ENCODE measurements around the gene PTPRN2. TPM values are rescaled to one million over a fixed set of nuclear protein-coding genes. Genes with fewer than 3 reads are reported as not detected.
"Not testable (repeated sequence)": the region's sequence is repeated elsewhere in the genome, so short reads cannot be mapped to it uniquely, and the experiment has no call there.

Gene PTPRN2
- total RNA-seq, 1 experiment from 2014 or later = 1.2 TPM

DNA sequence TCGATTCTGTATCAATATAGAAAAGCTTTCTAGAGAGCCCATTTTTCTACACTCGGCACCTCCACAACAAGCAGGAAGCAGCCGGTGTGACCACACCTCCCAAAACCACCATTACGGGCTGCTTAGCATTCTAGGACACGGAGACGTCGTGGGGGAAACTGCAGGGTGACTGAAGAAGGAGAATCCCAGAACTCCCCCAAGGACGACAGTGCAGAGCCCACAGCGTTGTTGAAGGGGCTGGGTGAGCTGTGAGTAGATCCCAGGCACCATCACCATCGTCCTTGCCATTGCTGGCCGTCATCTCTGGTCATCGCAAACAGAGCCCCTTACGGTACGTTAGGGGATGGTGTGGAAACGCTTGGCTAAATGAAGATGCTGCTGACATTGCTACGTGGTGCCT is 351.8 kb downstream of the PTPRN2 start:
- H3K27me3 ChIP-seq (replicated peaks) = no peaks in the 10 kb centered on the region
- no peak overlapping the region for H3K4me3 ChIP-seq
- H3K9me3 ChIP-seq (replicated peaks) = peaks cover 6% of the 10 kb centered on the region
- H3K4me1 ChIP-seq (replicated peaks) = no peaks in the 10 kb centered on the region
- no peak for DNase-seq (ENCODE audit: low read depth in 1 of 2, low spot score in 2 of 2)
- no peaks in the 10 kb centered on the region for H3K36me3 ChIP-seq
- no peak overlapping the region for H3K27ac ChIP-seq

DNA sequence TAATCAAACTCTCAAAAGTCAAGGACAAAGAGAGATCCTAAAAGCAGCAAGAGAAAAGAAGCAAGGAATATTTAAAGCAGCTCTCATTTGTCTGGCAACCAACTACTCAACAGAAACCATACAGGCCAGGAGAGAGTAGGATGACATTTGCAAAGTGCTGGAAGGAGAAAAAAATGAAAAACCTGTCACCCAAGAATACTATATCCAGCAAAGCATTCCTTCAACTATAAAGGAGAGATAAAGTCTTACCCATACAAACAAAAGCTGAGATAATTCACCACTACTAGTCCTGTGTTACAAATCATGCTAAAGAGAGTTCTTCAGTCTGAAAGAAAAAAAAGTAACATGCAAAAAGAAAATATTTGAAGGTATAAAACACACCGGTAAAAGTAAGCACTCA is 357.7 kb downstream of the PTPRN2 start:
- Histone ChIP-seq H3K9me3 (replicated peaks) (peaks cover 8% of the 10 kb centered on the region), H3K36me3 (no peaks in the 10 kb centered on the region)
- DNase-seq (ENCODE audit: low read depth in 1 of 2, low spot score in 2 of 2) = no peak

DNA sequence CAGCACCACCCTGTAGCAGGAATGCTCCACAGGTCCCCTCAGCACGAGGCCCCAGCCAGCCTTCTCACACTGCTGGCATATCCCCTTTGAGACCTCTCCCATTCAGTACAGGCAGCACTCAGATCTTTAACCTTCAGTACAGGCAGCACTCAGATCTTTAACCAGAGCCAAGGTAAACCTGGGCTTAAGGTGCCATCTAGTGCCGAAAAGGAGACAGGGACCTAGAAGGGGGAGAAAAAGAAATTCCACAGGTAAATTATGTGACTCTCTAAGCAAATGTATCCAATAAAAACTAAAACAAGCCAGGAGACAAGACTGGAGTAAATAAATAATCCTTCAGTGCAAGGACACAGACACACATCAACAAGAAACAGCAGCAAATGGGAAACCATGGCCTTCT is 358.6 kb downstream of the PTPRN2 start:
- Histone ChIP-seq H3K27ac (no peak overlapping the region), H3K27me3 (replicated peaks) (no peaks in the 10 kb centered on the region), H3K36me3 (no peaks in the 10 kb centered on the region), H3K4me1 (replicated peaks) (no peaks in the 10 kb centered on the region), H3K4me3 (no peak overlapping the region), H3K9me3 (replicated peaks) (peaks cover 8% of the 10 kb centered on the region)
- DNase-seq (ENCODE audit: low read depth in 1 of 2, low spot score in 2 of 2) = no peak

More for the DNA sequence above, 357.7 kb downstream of the PTPRN2 start:
- Histone ChIP-seq H3K4me1 (replicated peaks) (no peaks in the 10 kb centered on the region), H3K27ac (no peak overlapping the region), H3K27me3 (replicated peaks) (no peaks in the 10 kb centered on the region), H3K4me3 (no peak overlapping the region)

DNA sequence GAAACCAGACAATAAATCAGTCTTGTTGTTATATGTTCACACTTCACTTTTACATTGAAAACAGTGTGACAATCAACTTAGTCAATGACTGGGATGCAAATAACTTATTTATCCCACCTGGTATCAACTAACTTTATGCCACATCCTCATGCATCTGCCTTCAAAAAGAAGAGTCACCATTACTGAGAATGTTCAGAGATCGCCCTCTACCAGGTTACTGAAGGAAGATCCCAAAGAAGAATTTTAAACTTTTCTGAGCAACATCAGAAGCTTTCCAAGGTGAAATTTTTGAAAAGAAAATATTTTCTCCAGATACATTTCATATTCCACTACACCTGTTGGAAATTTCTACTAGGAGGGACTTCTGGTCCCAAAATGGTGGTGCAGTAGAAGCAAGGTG is 359.5 kb downstream of the PTPRN2 start:
- H3K36me3 ChIP-seq = no peaks in the 10 kb centered on the region
- peaks cover 8% of the 10 kb centered on the region for H3K9me3 ChIP-seq (replicated peaks)
- no peaks in the 10 kb centered on the region for H3K4me1 ChIP-seq (replicated peaks)
- no peak overlapping the region for H3K27ac ChIP-seq
- no peak for DNase-seq (ENCODE audit: low read depth in 1 of 2, low spot score in 2 of 2)
- no peak overlapping the region for H3K4me3 ChIP-seq
- H3K27me3 ChIP-seq (replicated peaks) = no peaks in the 10 kb centered on the region

DNA sequence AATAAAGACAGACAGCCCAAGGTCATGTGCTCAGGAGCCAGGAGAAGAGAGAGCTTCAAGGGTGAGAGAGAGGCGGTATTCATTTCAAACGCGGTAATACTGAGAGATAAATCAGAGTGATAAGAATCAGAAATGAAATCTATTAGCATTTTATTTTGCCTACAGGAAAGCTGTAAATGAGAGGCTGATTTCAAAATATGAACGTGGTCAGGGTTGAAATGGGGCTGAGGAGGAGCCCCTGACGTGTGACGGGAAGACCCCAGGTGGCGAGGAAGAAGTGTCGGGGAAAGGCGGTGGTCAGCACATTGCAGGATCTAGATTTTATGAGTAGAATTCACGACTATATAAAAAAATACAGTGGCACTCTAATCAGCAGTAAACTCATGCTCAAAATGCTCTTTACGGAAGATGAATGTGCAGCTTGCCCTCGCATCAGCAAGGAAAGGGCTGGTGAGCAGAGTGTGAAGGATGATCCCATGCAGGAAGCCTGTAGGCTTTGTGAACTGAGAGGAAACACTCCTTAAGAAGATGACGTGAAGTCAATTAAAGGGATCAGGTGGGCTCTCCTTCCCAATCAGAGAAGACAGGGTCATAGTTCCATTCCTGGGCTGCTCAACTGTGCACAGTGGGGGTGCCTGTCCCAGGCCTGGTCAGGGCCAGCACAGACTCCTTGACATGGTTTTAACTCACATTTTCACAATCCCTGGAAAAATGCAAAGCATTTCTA is 360.2 kb downstream of the PTPRN2 start:
- no peak overlapping the region for H3K4me3 ChIP-seq
- no peaks in the 10 kb centered on the region for H3K36me3 ChIP-seq
- no peak overlapping the region for H3K27ac ChIP-seq
- H3K27me3 ChIP-seq (replicated peaks) = no peaks in the 10 kb centered on the region
- no peaks in the 10 kb centered on the region for H3K4me1 ChIP-seq (replicated peaks)
- peaks cover 8% of the 10 kb centered on the region for H3K9me3 ChIP-seq (replicated peaks)
- DNase-seq (ENCODE audit: low read depth in 1 of 2, low spot score in 2 of 2) = no peak

DNA sequence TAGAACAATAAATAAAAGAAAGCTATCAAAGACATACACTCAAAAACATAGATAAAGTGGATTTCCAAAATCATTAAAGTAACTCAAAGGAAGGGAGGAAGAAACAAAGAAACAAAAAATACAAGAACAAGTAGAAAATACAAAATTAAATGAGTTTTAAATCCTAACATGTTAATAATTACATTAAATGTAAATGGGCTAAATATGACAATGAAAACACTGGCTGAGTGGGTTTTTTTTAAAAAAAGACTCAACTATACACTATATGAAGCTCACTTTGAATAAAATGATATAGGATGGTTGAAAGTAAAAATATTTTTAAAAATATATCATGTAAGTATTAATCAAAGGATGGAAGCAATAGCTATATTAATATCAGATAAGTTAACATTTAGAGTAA is 371.4 kb downstream of the PTPRN2 start:
- no peaks in the 10 kb centered on the region for H3K36me3 ChIP-seq
- H3K4me3 ChIP-seq = no peak overlapping the region
- 0 out of 2 replicates have a peak, but pooled peaks cover 2% of the 10 kb centered on the region for H3K9me3 ChIP-seq (replicated peaks)
- H3K27me3 ChIP-seq (replicated peaks) = no peaks in the 10 kb centered on the region
- DNase-seq (ENCODE audit: low read depth in 1 of 2, low spot score in 2 of 2) = no peak
- H3K27ac ChIP-seq = no peak overlapping the region
- no peaks in the 10 kb centered on the region for H3K4me1 ChIP-seq (replicated peaks)

DNA sequence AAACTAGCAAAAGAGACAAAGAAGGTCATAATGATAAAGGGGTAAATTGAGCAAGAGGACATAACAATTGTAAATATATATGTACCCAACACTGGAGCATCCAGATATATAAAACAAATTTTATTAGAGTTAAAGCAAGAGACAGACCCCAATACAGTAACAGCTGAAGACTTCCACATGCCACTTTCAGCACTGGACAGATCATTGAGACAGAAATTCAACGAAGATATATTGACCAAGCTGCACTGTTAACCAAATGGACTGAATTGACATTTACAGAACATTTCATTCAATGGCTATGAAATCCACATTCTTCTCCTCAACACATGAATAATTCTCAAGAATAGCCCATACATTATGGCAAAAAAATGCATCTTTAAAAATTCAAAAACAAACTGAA is 378.2 kb downstream of the PTPRN2 start:
- DNase-seq (ENCODE audit: low read depth in 1 of 2, low spot score in 2 of 2) = no peak
- H3K36me3 ChIP-seq = no peaks in the 10 kb centered on the region
- no peaks in the 10 kb centered on the region for H3K4me1 ChIP-seq (replicated peaks)
- no peak overlapping the region for H3K4me3 ChIP-seq
- H3K9me3 ChIP-seq (replicated peaks) = 0 out of 2 replicates have a peak, but pooled peaks cover 11% of the 10 kb centered on the region
- H3K27me3 ChIP-seq (replicated peaks) = no peaks in the 10 kb centered on the region
- H3K27ac ChIP-seq = no peak overlapping the region

DNA sequence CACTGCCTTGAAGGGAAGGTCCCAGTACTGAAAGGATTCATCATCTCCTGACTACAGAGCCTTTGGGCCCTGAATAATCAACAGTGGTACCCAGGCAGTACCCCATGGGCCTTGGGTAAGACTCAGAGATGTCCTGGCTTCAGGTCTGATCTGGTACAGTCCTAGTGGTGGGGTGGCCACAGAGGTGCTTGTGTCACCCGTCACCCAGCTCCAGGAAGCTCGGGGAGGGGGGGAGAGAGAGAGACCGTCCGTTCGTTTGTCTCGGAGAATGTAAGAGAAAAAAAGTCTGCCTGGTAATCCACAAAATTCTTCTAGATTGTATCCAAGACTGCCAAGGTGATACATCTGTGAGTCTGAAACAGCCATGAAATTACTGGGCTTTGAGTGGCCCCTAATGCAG is 381.3 kb downstream of the PTPRN2 start:
- no peaks in the 10 kb centered on the region for H3K4me1 ChIP-seq (replicated peaks)
- H3K36me3 ChIP-seq = no peaks in the 10 kb centered on the region
- no peak for DNase-seq (ENCODE audit: low read depth in 1 of 2, low spot score in 2 of 2)
- no peak overlapping the region for H3K4me3 ChIP-seq
- 0 out of 2 replicates have a peak, but pooled peaks cover 9% of the 10 kb centered on the region for H3K9me3 ChIP-seq (replicated peaks)
- no peak overlapping the region for H3K27ac ChIP-seq
- no peaks in the 10 kb centered on the region for H3K27me3 ChIP-seq (replicated peaks)

DNA sequence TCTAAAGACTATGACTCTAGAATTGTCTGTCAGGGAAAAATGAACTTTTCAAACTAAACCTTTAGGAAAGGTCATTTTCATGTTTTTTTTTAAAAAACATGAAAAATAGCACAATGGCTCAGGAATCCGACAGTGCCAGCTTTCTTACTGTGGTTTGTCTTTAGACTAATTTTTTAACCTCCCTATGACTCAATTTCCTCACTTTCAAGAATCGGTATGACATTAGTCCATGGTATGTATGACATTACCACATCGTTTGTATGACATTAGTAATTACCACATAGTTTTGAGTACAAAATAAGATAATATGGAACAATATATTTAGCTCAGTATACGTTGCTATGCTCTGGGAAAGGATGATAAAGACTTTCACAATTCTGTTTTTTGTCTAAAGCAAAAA is 383.2 kb downstream of the PTPRN2 start:
- Histone ChIP-seq H3K4me3 (no peak overlapping the region), H3K27ac (no peak overlapping the region), H3K36me3 (no peaks in the 10 kb centered on the region), H3K27me3 (replicated peaks) (no peaks in the 10 kb centered on the region), H3K4me1 (replicated peaks) (no peaks in the 10 kb centered on the region), H3K9me3 (replicated peaks) (0 out of 2 replicates have a peak, but pooled peaks cover 2% of the 10 kb centered on the region)
- DNase-seq (ENCODE audit: low read depth in 1 of 2, low spot score in 2 of 2) = no peak

DNA sequence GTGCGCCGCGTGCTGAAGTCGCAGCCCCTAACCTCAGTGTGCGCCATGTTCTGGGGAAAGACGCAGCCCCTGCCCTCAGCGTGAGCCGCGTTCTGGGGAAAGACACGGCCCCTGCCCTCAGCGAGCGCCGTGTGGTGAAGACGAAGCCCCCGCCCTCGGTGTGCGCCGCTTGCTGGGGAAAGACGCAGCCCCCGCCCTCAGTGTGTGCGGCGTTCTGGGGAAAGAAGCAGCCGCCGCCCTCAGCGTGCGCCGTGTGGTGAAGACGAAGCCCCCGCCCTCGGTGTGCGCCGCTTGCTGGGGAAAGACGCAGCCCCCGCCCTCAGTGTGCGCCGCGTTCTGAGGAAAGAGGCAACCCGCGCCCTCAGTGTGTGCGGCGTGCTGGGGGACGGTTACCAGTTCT is 383.7 kb downstream of the PTPRN2 start:
- not testable (repeated sequence) for H3K4me3 ChIP-seq; H3K27ac ChIP-seq; H3K9me3 ChIP-seq (replicated peaks); H3K36me3 ChIP-seq; H3K27me3 ChIP-seq (replicated peaks); DNase-seq (ENCODE audit: low read depth in 1 of 2, low spot score in 2 of 2); H3K4me1 ChIP-seq (replicated peaks)

DNA sequence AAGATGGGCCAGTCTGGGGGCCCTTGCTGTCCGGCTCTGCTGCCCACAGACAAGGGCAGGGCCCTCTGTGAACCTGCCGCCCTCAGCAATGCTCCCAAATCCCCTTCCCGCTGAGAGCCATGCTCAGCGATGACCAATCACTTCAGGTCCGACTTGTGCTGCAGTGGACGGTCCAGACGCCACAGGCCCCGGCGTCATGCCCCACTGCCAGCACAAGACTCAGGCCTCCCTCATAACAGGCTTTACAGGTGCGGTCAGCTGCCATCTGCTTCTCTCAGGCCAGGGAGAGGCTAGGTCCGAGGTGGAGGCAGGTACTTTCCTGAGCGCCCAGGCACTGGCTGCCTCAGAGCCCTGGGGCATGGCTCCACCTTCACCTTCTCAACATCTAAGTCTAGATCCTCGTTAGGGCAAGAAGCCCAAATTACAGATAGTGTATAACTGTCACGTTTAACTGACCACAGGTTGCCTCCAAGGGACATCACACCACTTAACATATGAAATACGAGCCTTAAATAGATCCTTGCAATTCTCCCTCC is 393.2 kb downstream of the PTPRN2 start:
- Histone ChIP-seq H3K4me3 (no peak overlapping the region), H3K36me3 (no peaks in the 10 kb centered on the region), H3K4me1 (replicated peaks) (no peaks in the 10 kb centered on the region), H3K27me3 (replicated peaks) (no peaks in the 10 kb centered on the region), H3K27ac (no peak overlapping the region), H3K9me3 (replicated peaks) (peaks cover 30% of the 10 kb centered on the region)
- no peak for DNase-seq (ENCODE audit: low read depth in 1 of 2, low spot score in 2 of 2)

DNA sequence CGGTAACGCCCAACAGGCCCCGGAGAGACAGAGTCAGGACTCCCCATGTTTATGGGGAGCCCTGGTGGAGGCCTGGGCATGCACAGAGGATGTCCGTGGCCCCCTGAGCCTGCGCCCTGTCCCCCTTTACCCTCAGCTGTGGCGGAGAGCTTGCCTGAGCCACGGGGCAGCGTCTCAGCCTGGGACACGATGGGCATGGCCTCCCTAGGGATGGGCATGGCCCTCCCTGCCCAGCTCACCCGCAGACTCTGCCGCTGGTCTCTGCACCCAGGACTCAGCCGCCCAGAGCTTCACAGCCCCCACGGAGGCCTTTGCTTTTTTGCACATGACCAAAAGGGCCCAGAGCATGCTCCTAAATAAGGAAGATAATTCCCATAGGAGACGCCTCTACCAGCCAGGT is 394.2 kb downstream of the PTPRN2 start:
- Histone ChIP-seq H3K9me3 (replicated peaks) (peaks cover 30% of the 10 kb centered on the region), H3K36me3 (no peaks in the 10 kb centered on the region), H3K27me3 (replicated peaks) (no peaks in the 10 kb centered on the region), H3K4me1 (replicated peaks) (no peaks in the 10 kb centered on the region), H3K27ac (no peak overlapping the region), H3K4me3 (no peak overlapping the region)
- no peak for DNase-seq (ENCODE audit: low read depth in 1 of 2, low spot score in 2 of 2)

DNA sequence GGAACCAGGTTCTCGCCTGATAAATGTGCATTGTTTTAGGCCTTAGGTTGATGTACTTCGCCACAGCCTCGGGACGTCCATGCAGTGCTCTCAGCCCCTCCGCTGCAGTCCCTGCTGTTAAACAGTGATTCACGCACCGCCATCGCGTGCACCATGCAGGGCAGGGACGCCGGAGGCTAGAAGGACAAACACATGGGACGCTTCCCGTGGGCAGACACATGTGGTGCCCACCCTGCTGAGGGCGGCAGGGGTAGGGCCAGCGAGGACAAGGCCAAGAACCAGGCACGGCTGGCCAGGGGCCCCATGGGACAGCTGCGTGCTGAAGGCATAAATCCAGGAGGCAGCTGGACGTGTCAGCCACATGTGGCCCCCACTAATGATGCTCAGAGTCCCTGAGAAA is 394.7 kb downstream of the PTPRN2 start:
- H3K9me3 ChIP-seq (replicated peaks) = peaks cover 30% of the 10 kb centered on the region
- no peak for DNase-seq (ENCODE audit: low read depth in 1 of 2, low spot score in 2 of 2)

DNA sequence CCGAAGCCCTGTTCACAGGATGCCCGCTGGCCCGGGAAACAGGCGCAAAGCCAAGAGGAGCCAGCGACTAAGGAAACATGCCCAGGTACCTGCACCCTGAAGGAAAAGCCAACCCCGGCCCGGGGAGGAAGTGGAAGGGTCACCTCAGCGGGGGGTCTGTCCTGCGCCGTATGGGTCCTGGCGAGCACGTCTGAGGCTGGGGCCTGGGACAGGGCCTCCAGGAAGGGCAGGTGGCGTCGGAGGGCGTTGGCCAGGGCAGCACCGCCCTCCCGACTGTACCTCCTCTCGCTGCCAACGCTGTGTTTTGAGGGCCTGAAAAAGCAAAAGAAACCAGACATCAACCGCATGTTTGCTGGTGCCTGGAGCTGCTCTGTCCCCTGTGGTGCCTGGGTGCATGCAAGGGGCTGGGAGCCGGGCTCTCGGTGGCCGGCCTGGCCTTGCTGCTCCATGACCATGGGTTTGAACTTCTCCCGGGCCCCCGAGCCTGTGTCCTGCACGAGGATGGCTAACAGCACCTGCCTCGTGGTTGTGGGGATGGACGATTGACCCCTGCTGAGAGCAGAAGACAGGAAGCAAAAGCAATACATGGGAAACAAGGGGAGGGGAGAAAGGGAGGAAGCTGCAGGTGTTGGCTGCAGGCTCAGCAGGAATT is 395.3 kb downstream of the PTPRN2 start:
- H3K9me3 ChIP-seq (replicated peaks) = peaks cover 30% of the 10 kb centered on the region
- no peaks in the 10 kb centered on the region for H3K4me1 ChIP-seq (replicated peaks)
- H3K27ac ChIP-seq = no peak overlapping the region
- no peak for DNase-seq (ENCODE audit: low read depth in 1 of 2, low spot score in 2 of 2)
- no peaks in the 10 kb centered on the region for H3K27me3 ChIP-seq (replicated peaks)
- H3K36me3 ChIP-seq = no peaks in the 10 kb centered on the region
- H3K4me3 ChIP-seq = no peak overlapping the region

More for the DNA sequence above, 394.7 kb downstream of the PTPRN2 start:
- no peaks in the 10 kb centered on the region for H3K4me1 ChIP-seq (replicated peaks)
- no peaks in the 10 kb centered on the region for H3K27me3 ChIP-seq (replicated peaks)
- H3K36me3 ChIP-seq = no peaks in the 10 kb centered on the region
- no peak overlapping the region for H3K27ac ChIP-seq
- H3K4me3 ChIP-seq = no peak overlapping the region
